Esophagus muscularis mucosa (tissue), 2 donors: Measurements from ENCODE around the gene ARSG.

Source experiments
- EP300 ChIP-seq: sonication (generic); formaldehyde crosslinking; IDR thresholded peaks from one replicate; pipeline ENCODE4 v1.6.1; 2017; ENCODE audit warnings: antibody characterized with exemption
- POLR2A ChIP-seq: fragments of 450-650 bp; IDR thresholded peaks from one replicate; pipeline ENCODE4 v1.6.1; 2017; ENCODE audit warnings: antibody characterized with exemption, moderate library complexity, mild to moderate bottlenecking, low read depth

GRCh38 chr17:68431045-68431608, 139.8 kb downstream of the ARSG start:
- TF ChIP-seq EP300 (no peak), POLR2A (no peak)
